Kidney (tissue), 14 donors: ENCODE measurements around the gene CLDN14. TPM values are rescaled to one million over a fixed set of nuclear protein-coding genes. Genes with fewer than 3 reads are reported as not detected.
"Not testable (repeated sequence)": the region's sequence is repeated elsewhere in the genome, so short reads cannot be mapped to it uniquely, and the experiment has no call there.

Source experiments
- DNase-seq, 5 donors: peaks; one replicate each; pipeline ENCODE4 v3.0.0-alpha.2; 2013 to 2020
- FAIRE-seq: peaks from 2 replicates; lab custom pipeline; 2012; peaks lifted over from hg19 to GRCh38; lab: Jason Lieb, UNC
- H3K27ac ChIP-seq, 2 donors: one replicate each; pipeline ENCODE4 v1.7.0; 2013; ENCODE audit warnings: low read depth in 2 of 2, low read length in 2 of 2, inconsistent platforms in 1 of 2
- H3K27me3 ChIP-seq: one replicate; pipeline ENCODE4 v1.7.1; 2013; ENCODE audit warnings: low read length, inconsistent platforms; ENCODE audit not compliant: control insufficient read depth, insufficient read depth
- H3K36me3 ChIP-seq, 3 donors: one replicate each; pipeline versions ENCODE4 v1.7.0 to v1.7.1; 2013; ENCODE audit warnings: low read length in 3 of 3, control low read depth in 1 of 3, inconsistent platforms in 1 of 3; ENCODE audit not compliant: insufficient read depth in 3 of 3, control insufficient read depth in 2 of 3
- H3K4me1 ChIP-seq, 3 donors: one replicate each; pipeline versions ENCODE4 v1.7.0 to v1.7.1; 2013; ENCODE audit warnings: low read length in 3 of 3, inconsistent platforms in 1 of 3, low read depth in 1 of 3; ENCODE audit not compliant: control insufficient read depth in 2 of 3, insufficient read depth in 2 of 3
- H3K4me3 ChIP-seq, 3 donors: one replicate each; pipeline versions ENCODE4 v1.7.0 to v1.8.1; 2013; ENCODE audit warnings: low read length in 3 of 3, control low read depth in 1 of 3, inconsistent platforms in 1 of 3
- H3K9ac ChIP-seq, 3 donors: one replicate each; pipeline versions ENCODE4 v1.7.0 to v1.7.1; 2013; ENCODE audit warnings: low read length in 3 of 3, control low read depth in 1 of 3, inconsistent platforms in 1 of 3
- H3K9me3 ChIP-seq, 3 donors: one replicate each; pipeline versions ENCODE4 v1.7.0 to v1.7.1; 2013; ENCODE audit warnings: low read length in 3 of 3, control low read depth in 1 of 3, inconsistent platforms in 1 of 3; ENCODE audit not compliant: control insufficient read depth in 2 of 3, insufficient read depth in 1 of 3
- CTCF ChIP-seq: IDR thresholded peaks from 3 replicates; pipeline ENCODE4 v1.5.1; 2012; ENCODE audit warnings: mild to moderate bottlenecking, moderate library complexity, borderline replicate concordance; ENCODE audit not compliant: insufficient read depth; ENCODE audit errors: extremely low read depth
- intact Hi-C: fragments of 100-400 bp; cut with DNase I; formaldehyde crosslinking; loops from one replicate; pipeline ENCODE4 v1.11.1; 2022
- polyA plus RNA-seq: library from polyadenylated mRNA; stranded (reverse); fragments of 350-450 nt; fragmentation: Illumina TruSeq; extraction: RNeasy Lipid Tissue Mini Kit (QIAGEN cat#74804); gene quantifications from one replicate; pipeline ENCODE4 v1.2.3, GENCODE V29; 2014; ENCODE audit warnings: low read depth, low replicate concordance; ENCODE audit not compliant: insufficient read depth
- total RNA-seq: library from RNA; stranded (reverse); fragmentation: NEBNext Ultra II Directional; extraction: Animal tissue kit (Norgen Biotek cat#: 25700); gene quantifications from one replicate; pipeline ENCODE4 v1.2.1, GENCODE V29; 2021
- donor health status: control.
- donor health status: control.
- donor health status: control.
- donor health status: control.
- donor health status: control.
- donor health status: DM: yes; HTN: yes; CAD: no.
- donor health status: Normal renal cell carcinoma (clear cell type).

CLDN14 gene
- total and polyA plus RNA-seq, 2 donors from 2014 or later = 8.7 to 10.0 TPM

GRCh38 chr21:36477559-36477958 lies 2.4 kb downstream of the CLDN14 start:
- no peak for FAIRE-seq
- Histone ChIP-seq H3K9me3 (no peaks in the 10 kb centered on the region), H3K27ac (no peak overlapping the region), H3K4me1 (peaks cover 0 to 2% (median 0%) of the 10 kb centered on the region in 3 donors), H3K9ac (no peak overlapping the region), H3K4me3 (no peak overlapping the region), H3K27me3 (no peaks in the 10 kb centered on the region), H3K36me3 (no peaks in the 10 kb centered on the region)
- no peak for TF ChIP-seq CTCF
- DNase-seq = peak in 1 of 5 donors; percentile 12
- intact Hi-C loops = no loop called here

GRCh38 chr21:36477001-36477400 lies 2.9 kb downstream of the CLDN14 start:
- Histone ChIP-seq H3K27me3 (no peaks in the 10 kb centered on the region), H3K36me3 (no peaks in the 10 kb centered on the region), H3K4me3 (no peak overlapping the region), H3K9ac (no peak overlapping the region), H3K4me1 (peaks cover 0 to 2% (median 0%) of the 10 kb centered on the region in 3 donors), H3K27ac (no peak overlapping the region), H3K9me3 (no peaks in the 10 kb centered on the region)
- FAIRE-seq (no peak), DNase-seq (no peak)
- no peak for TF ChIP-seq CTCF
- intact Hi-C loops = no loop called here

GRCh38 chr21:36476541-36476940 lies 3.4 kb downstream of the CLDN14 start:
- H3K4me3 ChIP-seq, DNase-seq, H3K9ac ChIP-seq, H3K27ac ChIP-seq, H3K9me3 ChIP-seq, FAIRE-seq, intact Hi-C loops, H3K4me1 ChIP-seq, H3K27me3 ChIP-seq, H3K36me3 ChIP-seq: not testable (repeated sequence)

- FAIRE-seq = no peak
- Histone ChIP-seq H3K4me3 (no peak overlapping the region), H3K9ac (no peak overlapping the region), H3K27ac (no peak overlapping the region), H3K36me3 (no peaks in the 10 kb centered on the region), H3K4me1 (no peaks in the 10 kb centered on the region), H3K9me3 (no peaks in the 10 kb centered on the region), H3K27me3 (no peaks in the 10 kb centered on the region)
- no peak for DNase-seq
- intact Hi-C loops = no loop called here
- no peak for TF ChIP-seq CTCF
Observed at GRCh38 chr21:36474591-36474990, 5.3 kb downstream of the CLDN14 start.
